Fibroblast of villous mesenchyme (primary cell): ENCODE data around the gene SDF4. TPM values are rescaled to one million over a fixed set of nuclear protein-coding genes. Genes with fewer than 3 reads are reported as not detected.

ENCODE experiments used
- DNase-seq: peaks from one replicate; pipeline ENCODE4 v3.0.0-alpha.2; 2010; ENCODE audit warnings: low read depth
- H3K4me3 ChIP-seq: 2 replicates; pipeline ENCODE4 v1.5.1; 2011; ENCODE audit warnings: low read depth, mild to moderate bottlenecking, low read length
- CTCF ChIP-seq: IDR thresholded peaks from 2 replicates; pipeline ENCODE4 v1.5.1; 2012; ENCODE audit warnings: low read depth, mild to moderate bottlenecking, low read length; ENCODE audit not compliant: insufficient read depth
- total RNA-seq: library from RNA; depleted of rRNA; stranded (reverse); fragments of >200 nt; gene quantifications from 2 replicates; pipeline ENCODE4 v1.2.3, GENCODE V29; 2012

The SDF4 gene
- total RNA-seq, 1 donor, result 88.9 TPM

- H3K4me3 ChIP-seq, result no peak overlapping the region
- no peak for DNase-seq
- TF ChIP-seq CTCF, result no peak
Measured at GRCh38 chr1:1171161-1171545, 60.6 kb downstream of the SDF4 start.

- no peak for DNase-seq
- H3K4me3 ChIP-seq, result no peak overlapping the region
- no peak for TF ChIP-seq CTCF
Measured at GRCh38 chr1:1170215-1171091, 61.3 kb downstream of the SDF4 start.

GRCh38 chr1:1169429-1170214 lies 62.2 kb downstream of the SDF4 start:
- DNase-seq, result no peak
- TF ChIP-seq CTCF, result no peak
- H3K4me3 ChIP-seq, result no peak overlapping the region

- no peak for TF ChIP-seq CTCF
- DNase-seq, result no peak
- H3K4me3 ChIP-seq, result no peak overlapping the region
Measured at GRCh38 chr1:1168451-1169411, 63.1 kb downstream of the SDF4 start.

GRCh38 chr1:1167841-1168450 lies 63.9 kb downstream of the SDF4 start:
- no peak for TF ChIP-seq CTCF
- DNase-seq, result no peak
- H3K4me3 ChIP-seq, result no peak overlapping the region

- H3K4me3 ChIP-seq, result no peak overlapping the region
- TF ChIP-seq CTCF, result no peak
- DNase-seq, result no peak
Measured at GRCh38 chr1:1167398-1167821, 64.4 kb downstream of the SDF4 start.
